Esophagus squamous epithelium (tissue), 5 donors: ENCODE data around the gene SYNE2. TPM values are rescaled to one million over a fixed set of nuclear protein-coding genes. Genes with fewer than 3 reads are reported as not detected.
A peak's percentile ranks its signal among the peaks of the same experiment; 100 is the strongest.

Experiments used
- DNase-seq: peaks from one replicate; lab custom pipeline; 2025; lab: John Stamatoyannopoulos, UW
- H3K27ac ChIP-seq, 4 donors: fragments of 200-600 bp; sonication (generic); one replicate each; pipeline ENCODE4 v1.5.1; 2016 to 2019; ENCODE audit warnings: mild to moderate bottlenecking in 1 of 4
- H3K27me3 ChIP-seq, 4 donors: fragments of 200-600 bp; sonication (generic); 1 replicate in 3 of 4; 2 replicates in 1 of 4; pipeline versions ENCODE4 v1.5.1 to v1.6.0; 2017 to 2021; ENCODE audit warnings: antibody characterized with exemption in 1 of 4
- H3K36me3 ChIP-seq, 3 donors: fragments of 200-600 bp; sonication (generic); one replicate each; pipeline ENCODE4 v1.5.1; 2016 to 2019
- H3K4me1 ChIP-seq, 3 donors: fragments of 200-600 bp; sonication (generic); one replicate each; pipeline ENCODE4 v1.5.1; 2017 to 2019
- H3K4me3 ChIP-seq, 4 donors: fragments of 200-600 bp; sonication (generic); 1 replicate in 3 of 4; 2 replicates in 1 of 4; pipeline ENCODE4 v1.5.1; 2016 to 2019; ENCODE audit warnings: mild to moderate bottlenecking in 2 of 4, moderate library complexity in 1 of 4
- H3K9me3 ChIP-seq, 3 donors: fragments of 200-600 bp; sonication (generic); one replicate each; pipeline ENCODE4 v1.5.1; 2016 to 2019
- CTCF ChIP-seq, 6 experiments: fragments of 450-650 bp in 4 of 6; fragments of 200-600 bp in 2 of 6; sonication (generic) in 2 of 6; IDR thresholded peaks; one replicate each; pipeline ENCODE4 v1.5.1; 2016 to 2019; ENCODE audit warnings: antibody characterized with exemption in 6 of 6, mild to moderate bottlenecking in 4 of 6, moderate library complexity in 4 of 6
- POLR2A ChIP-seq, 4 donors: fragments of 450-650 bp; IDR thresholded peaks; one replicate each; pipeline ENCODE4 v1.6.1; 2017; ENCODE audit warnings: antibody characterized with exemption in 4 of 4, mild to moderate bottlenecking in 4 of 4, moderate library complexity in 3 of 4
- WGBS, 2 donors: methylation state at CpG; one replicate each; pipeline ENCODE4 v1.1.5; 2018; 5-methylcytosine and 5-hydroxymethylcytosine counted together
- intact Hi-C: fragments of 100-400 bp; cut with DNase I; formaldehyde crosslinking; loops from one replicate; pipeline ENCODE4 v1.15.0; 2022
- total RNA-seq, 4 donors: library from RNA; depleted of rRNA; stranded (reverse); fragments of >200 nt; gene quantifications; one replicate each; pipeline ENCODE4 v1.1.0, GENCODE V29; 2016
- donor health status: DM: yes; HTN: yes; CAD: no.

SYNE2 gene
- total RNA-seq, 4 donors from 2014 or later: 128 to 197 (median 145) TPM

- H3K4me3 ChIP-seq: no peak overlapping the region
- no peaks in the 10 kb centered on the region for H3K27me3 ChIP-seq
- 80 to 82% methylated on average over 7 of the region's 7 CpGs for WGBS, 2 donors
- intact Hi-C loops: no loop called here
- H3K4me1 ChIP-seq: peaks cover 0 to 49% (median 14%) of the 10 kb centered on the region in 3 donors
- DNase-seq: no peak
- no peaks in the 10 kb centered on the region for H3K36me3 ChIP-seq
- H3K9me3 ChIP-seq: no peaks in the 10 kb centered on the region
- no peak overlapping the region for H3K27ac ChIP-seq
- TF ChIP-seq CTCF (IDR thresholded peaks at IDR 0.05) (no peak), POLR2A (IDR thresholded peaks at IDR 0.05) (no peak)
These were observed 49.7 kb downstream of the SYNE2 start for GRCh38 chr14:63902375-63902976.

DNA sequence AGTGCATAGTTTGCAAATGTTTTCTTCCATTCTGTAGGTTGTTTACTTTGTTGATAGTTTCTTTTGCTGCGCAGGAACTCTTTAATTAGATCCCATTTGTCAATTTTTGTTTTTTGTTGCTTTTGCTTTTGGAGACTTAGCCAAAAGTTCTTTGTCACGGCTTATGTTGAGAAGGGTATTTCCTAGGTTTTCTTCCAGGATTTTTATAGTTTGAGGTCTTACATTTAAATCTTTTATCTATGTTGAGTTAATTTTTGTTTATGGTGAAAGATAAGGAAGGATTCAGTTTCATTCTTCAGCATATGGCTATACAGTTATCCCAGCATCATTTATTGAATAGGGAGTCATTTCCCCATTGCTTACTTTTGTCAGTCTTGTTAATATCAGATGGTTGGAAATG lies 51.9 kb downstream of the SYNE2 start:
- intact Hi-C loops: no loop called here
- H3K9me3 ChIP-seq: no peaks in the 10 kb centered on the region
- 85 to 91% methylated on average over 2 of the region's 2 CpGs for WGBS, 2 donors
- H3K27ac ChIP-seq: no peak overlapping the region
- peaks cover 0 to 60% (median 12%) of the 10 kb centered on the region in 3 donors for H3K4me1 ChIP-seq
- TF ChIP-seq CTCF (IDR thresholded peaks at IDR 0.05) (no peak), POLR2A (IDR thresholded peaks at IDR 0.05) (no peak)
- no peak for DNase-seq
- no peak overlapping the region for H3K4me3 ChIP-seq
- H3K27me3 ChIP-seq: no peaks in the 10 kb centered on the region
- H3K36me3 ChIP-seq: peaks cover 0 to 7% (median 0%) of the 10 kb centered on the region in 3 donors

DNA sequence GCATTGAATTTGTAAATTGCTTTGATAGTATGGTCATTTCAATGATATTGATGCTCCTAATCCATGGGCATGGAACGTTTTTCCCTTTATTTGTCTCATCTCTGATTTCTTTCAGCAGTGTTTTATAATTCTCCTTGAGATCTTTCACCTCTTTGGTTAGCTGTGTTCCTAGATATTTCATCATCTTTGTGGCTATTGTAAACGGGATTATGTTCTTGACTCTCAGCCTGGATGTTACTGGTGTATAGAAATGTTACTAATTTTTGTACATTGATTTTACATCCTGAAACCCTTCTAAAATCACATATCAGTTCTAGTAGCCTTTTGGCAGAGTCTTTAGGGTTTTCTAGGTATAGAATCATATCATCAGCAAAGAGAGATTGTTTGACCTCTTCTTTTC lies 52.6 kb downstream of the SYNE2 start:
- TF ChIP-seq CTCF (IDR thresholded peaks at IDR 0.05) (no peak), POLR2A (IDR thresholded peaks at IDR 0.05) (no peak)
- Histone ChIP-seq H3K27me3 (no peaks in the 10 kb centered on the region), H3K9me3 (no peaks in the 10 kb centered on the region), H3K36me3 (peaks cover 0 to 10% (median 0%) of the 10 kb centered on the region in 3 donors), H3K4me1 (peaks cover 0 to 55% (median 12%) of the 10 kb centered on the region in 3 donors), H3K4me3 (no peak overlapping the region), H3K27ac (no peak overlapping the region)
- no peak for DNase-seq
- intact Hi-C loops: no loop called here
- 29 to 33% methylated on average over 2 of the region's 2 CpGs for WGBS, 2 donors

GRCh38 chr14:63908667-63909264 lies 56.0 kb downstream of the SYNE2 start:
- Histone ChIP-seq H3K9me3 (no peaks in the 10 kb centered on the region), H3K27me3 (no peaks in the 10 kb centered on the region), H3K4me1 (peaks cover 3 to 35% (median 5%) of the 10 kb centered on the region in 3 donors), H3K27ac (peak overlapping the region in 2 of 4 donors; percentile 2 to 48), H3K36me3 (peaks cover 0 to 33% (median 0%) of the 10 kb centered on the region in 3 donors), H3K4me3 (peak overlapping the region in 2 of 4 donors; percentile 2 to 43)
- intact Hi-C loops: no loop called here
- TF ChIP-seq POLR2A (IDR thresholded peaks at IDR 0.05) (no peak), CTCF (IDR thresholded peaks at IDR 0.05) (no peak)
- DNase-seq: no peak
- 62 to 65% methylated on average over 4 of the region's 4 CpGs for WGBS, 2 donors

GRCh38 chr14:63909984-63910383 lies 57.2 kb downstream of the SYNE2 start:
- Histone ChIP-seq H3K4me1 (peaks cover 3 to 46% (median 13%) of the 10 kb centered on the region in 3 donors), H3K27me3 (no peaks in the 10 kb centered on the region), H3K9me3 (no peaks in the 10 kb centered on the region), H3K27ac (no peak overlapping the region), H3K4me3 (no peak overlapping the region), H3K36me3 (peaks cover 0 to 33% (median 0%) of the 10 kb centered on the region in 3 donors)
- no peak for DNase-seq
- intact Hi-C loops: no loop called here
- TF ChIP-seq CTCF (IDR thresholded peaks at IDR 0.05): no peak
- TF ChIP-seq POLR2A (IDR thresholded peaks at IDR 0.05): no peak
